AG09309 (cell line): ENCODE measurements around the gene FAM78B.

Experiments used
- DNase-seq: peaks from one replicate; pipeline ENCODE4 v3.0.0-alpha.2; 2010; ENCODE audit warnings: low read depth
- H3K4me3 ChIP-seq: 2 replicates; pipeline ENCODE4 v1.5.1; 2011; ENCODE audit warnings: mild to moderate bottlenecking, low read depth, low read length, moderate library complexity; ENCODE audit not compliant: control insufficient read depth
- CTCF ChIP-seq: IDR thresholded peaks from 2 replicates; pipeline ENCODE4 v1.5.1; 2011; ENCODE audit warnings: mild to moderate bottlenecking, low read depth, low read length, inconsistent platforms; ENCODE audit not compliant: insufficient read depth, control insufficient read depth; ENCODE audit errors: missing control alignments

FAM78B gene

GRCh38 chr1:166132496-166132895, 34.3 kb downstream of the FAM78B start:
- no peak for DNase-seq
- no peak overlapping the region for H3K4me3 ChIP-seq
- no peak for TF ChIP-seq CTCF

GRCh38 chr1:166129006-166129405, 37.8 kb downstream of the FAM78B start:
- TF ChIP-seq CTCF, result no peak
- DNase-seq, result no peak
- no peak overlapping the region for H3K4me3 ChIP-seq

- no peak for DNase-seq
- TF ChIP-seq CTCF, result no peak
- no peak overlapping the region for H3K4me3 ChIP-seq
Observed at GRCh38 chr1:166128195-166128594, 38.6 kb downstream of the FAM78B start.

GRCh38 chr1:166127003-166127402, 39.8 kb downstream of the FAM78B start:
- no peak for TF ChIP-seq CTCF
- DNase-seq, result no peak
- H3K4me3 ChIP-seq, result no peak overlapping the region

- no peak overlapping the region for H3K4me3 ChIP-seq
- no peak for DNase-seq
- no peak for TF ChIP-seq CTCF
Observed at GRCh38 chr1:166122873-166123466, 43.8 kb downstream of the FAM78B start.

- no peak overlapping the region for H3K4me3 ChIP-seq
- DNase-seq, result no peak
- no peak for TF ChIP-seq CTCF
Observed at GRCh38 chr1:166121010-166121409, 45.8 kb downstream of the FAM78B start.

GRCh38 chr1:166120281-166120680, 46.5 kb downstream of the FAM78B start:
- H3K4me3 ChIP-seq, result no peak overlapping the region
- DNase-seq, result no peak
- no peak for TF ChIP-seq CTCF
